Fibroblast of peridontal ligament (primary cell): ENCODE results near the gene METTL17.

ENCODE experiments used
- DNase-seq: peaks from one replicate; pipeline ENCODE4 v3.0.0-alpha.2; 2010; ENCODE audit errors: extremely low read depth

Gene METTL17

GRCh38 chr14:21024585-21025370, 35.0 kb downstream of the METTL17 start, which contains the start of gene NDRG2:
TSS of gene NDRG2 (minus strand) at chr14:21025061. CDS start at chr14:21023315, 1,746 bp downstream.
- no peak for DNase-seq

DNA sequence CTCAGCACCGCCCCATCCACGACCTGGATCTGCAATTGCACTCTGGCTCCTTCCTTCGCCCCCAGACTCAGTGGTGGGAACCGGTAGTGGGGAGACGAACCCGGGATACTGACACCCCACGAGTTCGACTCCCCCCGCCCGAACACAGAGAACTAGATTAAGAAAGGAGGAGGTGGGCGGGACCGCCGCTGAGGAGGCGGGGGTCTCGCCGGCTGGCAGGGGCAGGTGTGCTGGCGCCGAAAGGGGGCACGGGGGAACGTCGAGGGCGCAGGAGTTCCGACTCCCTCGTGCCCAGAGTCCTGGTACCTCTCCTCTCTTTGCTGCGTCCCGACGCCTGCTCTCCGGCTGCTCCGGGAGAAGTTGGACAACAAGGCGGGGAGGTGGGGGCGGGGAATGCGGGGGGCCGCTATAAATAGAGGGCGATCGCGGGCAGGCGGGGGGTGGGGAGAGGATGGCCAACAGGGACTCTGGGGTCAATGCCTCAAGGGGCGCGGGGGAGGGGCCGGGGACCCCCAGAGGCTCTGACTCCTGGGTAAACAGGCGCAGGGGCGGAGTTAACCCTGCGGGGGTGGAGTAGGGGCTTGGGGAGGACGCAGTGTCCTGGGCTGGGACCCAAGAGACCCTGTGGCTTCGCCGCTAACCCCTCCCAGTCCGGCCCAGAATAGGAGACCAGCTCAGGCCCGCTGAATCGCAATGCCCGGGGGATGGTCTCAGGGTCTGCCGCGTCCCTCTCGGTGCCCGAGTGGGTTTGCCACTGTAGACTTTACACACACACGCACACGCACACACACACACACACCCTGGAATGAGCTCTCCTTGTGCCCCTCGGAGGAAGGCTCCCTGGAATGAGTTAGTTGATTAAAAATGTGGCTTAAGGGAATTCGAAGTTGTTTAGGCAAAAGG, 35.8 kb downstream of the METTL17 start:
- no peak for DNase-seq

DNA sequence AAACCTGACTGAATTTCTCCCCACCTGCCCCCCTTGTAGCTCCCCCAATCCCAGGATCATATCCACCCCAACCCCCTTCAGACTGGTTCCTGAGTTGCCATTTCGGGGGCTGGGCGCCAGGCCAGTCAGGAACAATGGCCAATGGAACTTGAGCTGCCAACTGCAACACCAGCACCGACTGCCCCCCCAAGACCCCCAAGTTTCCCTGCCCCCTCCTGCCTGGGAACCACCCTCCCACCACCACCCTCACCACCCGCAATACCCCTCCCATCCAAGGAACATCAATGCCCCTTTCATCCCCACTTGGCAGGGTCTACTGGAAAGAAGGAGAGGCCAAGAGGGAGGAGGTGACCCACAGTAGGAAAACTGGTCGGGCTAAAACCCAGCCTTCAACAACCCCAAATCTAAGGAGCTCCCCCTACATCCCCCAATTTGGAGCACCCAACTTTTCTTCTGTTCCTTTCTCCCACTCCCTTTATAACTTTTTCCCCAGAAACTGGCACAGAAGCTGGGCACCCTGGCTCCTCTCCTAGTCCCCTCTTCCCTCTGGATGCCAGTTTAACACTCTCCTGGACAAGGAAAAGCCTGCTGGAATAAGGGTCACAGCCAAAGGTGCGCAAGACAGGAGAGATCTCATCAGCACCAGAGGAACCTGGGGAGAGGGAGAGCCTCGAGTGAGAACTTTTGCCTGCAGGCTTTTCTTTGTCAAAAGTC, 36.7 kb downstream of the METTL17 start:
- DNase-seq: no peak

GRCh38 chr14:21026988-21027315, 37.2 kb downstream of the METTL17 start:
- no peak for DNase-seq

DNA sequence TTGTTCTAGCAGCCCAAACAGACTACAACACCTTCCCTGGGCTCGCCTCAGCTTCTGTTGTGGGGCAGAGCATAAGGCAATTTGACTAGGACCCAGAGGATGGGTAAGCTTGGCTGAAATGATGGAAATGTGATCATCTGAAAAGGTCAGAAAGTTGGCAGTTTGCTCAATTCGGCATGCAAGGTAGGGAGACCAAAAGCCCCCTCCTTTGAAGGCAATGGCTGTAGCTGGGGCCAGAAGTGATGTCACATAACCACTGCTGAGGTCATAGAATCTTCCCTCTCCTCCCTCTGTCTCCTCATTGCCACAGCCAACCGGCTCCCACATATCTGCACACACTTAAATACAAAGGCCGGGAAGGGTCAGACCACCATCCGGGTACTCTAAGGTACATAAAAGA, 40.1 kb downstream of the METTL17 start, which contains the start of gene TPPP2:
TPPP2 (plus strand) TSS at position 301 of the 400 bp plus-strand sequence. CDS start 365 bp downstream, outside the sequence.
- no peak for DNase-seq

- DNase-seq: no peak
These were observed 40.8 kb downstream of the METTL17 start for GRCh38 chr14:21030531-21030930.

DNA sequence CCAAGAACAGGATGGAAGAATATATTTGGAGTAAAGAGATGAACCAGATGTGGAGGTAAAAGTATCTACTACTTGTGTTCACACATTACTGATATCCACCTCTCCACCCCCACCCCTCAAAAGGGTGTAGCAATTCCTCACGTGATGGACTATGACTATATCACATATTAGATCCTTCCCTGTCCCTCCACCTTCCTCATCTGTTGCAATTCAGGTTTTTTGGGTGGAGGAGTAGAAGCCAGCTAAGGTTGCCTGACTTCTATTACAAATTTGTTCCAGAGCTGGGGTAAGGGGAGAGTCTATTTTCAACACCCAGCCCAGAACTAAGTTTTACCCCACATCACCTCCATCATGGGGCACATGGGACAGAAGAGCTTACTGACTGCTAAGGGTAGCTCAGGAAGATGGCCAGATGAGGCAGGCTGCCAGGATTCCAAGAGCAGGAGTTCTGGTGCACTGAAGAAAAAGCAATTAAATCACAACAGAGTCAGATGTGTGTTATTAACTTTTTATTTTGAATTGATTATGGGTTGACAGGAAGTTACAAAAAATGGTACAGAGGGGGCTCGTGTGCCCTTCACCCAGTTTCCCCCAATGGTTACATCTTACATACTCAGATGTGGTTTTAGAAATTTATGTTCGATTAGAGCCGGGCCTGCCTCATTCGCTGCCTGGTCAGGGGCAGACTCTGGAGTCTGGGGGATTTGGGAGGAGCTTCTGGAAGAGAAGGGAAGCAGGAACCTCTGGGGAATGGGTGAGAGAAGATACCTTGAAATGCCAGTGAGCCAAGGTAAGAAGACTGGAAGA, 42.7 kb downstream of the METTL17 start:
- DNase-seq: no peak

- DNase-seq: no peak
These were observed 43.4 kb downstream of the METTL17 start for GRCh38 chr14:21033133-21033698.

- DNase-seq: no peak
These were observed 44.9 kb downstream of the METTL17 start, which contains the start of gene RNASE13 for GRCh38 chr14:21034707-21035106. TSS of gene RNASE13 (minus strand) at chr14:21034807. CDS start at chr14:21034288, 519 bp downstream.

- DNase-seq: no peak
These were observed 47.0 kb downstream of the METTL17 start for GRCh38 chr14:21036751-21037150.

GRCh38 chr14:21037156-21037555, 47.4 kb downstream of the METTL17 start:
- DNase-seq: no peak

GRCh38 chr14:21038441-21039422, 49.0 kb downstream of the METTL17 start:
- peak; percentile 49 for DNase-seq

- DNase-seq: peak; percentile 81
These were observed 50.0 kb downstream of the METTL17 start for GRCh38 chr14:21039585-21040369.

DNA sequence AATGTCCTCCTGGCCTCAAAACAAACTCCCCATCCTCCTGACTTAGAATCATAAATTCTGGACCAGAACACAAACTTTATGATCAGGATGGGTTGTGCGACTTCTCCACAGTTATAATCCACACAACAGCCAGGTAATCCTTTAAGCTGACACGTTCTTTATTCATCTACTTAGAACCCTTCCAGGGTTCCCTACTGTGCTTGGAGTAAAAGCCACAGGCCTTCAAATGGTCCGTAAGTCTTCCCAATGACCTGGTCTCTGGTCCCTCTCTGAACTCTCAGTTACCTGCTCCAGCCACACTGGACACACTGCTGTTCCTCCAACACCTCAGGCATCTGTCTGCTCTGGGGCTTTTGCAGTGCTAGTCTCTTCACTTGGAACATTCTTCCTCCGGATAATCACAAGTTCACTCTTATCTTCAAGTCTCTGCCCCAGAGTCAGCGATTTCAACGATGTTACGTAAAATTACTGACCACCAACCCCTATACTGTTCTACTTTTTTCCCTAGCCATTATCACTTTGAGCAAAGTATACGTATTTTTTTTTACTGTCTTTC, 50.7 kb downstream of the METTL17 start:
- no peak for DNase-seq

- DNase-seq: peak; percentile 15
These were observed 51.2 kb downstream of the METTL17 start for GRCh38 chr14:21040941-21041340.

- DNase-seq: peak; percentile 41
These were observed 52.1 kb downstream of the METTL17 start, which contains the start of gene RNASE7 for GRCh38 chr14:21041676-21042433. TSS of gene RNASE7 (plus strand) at chr14:21042362. CDS start at chr14:21042993, 631 bp downstream.

DNA sequence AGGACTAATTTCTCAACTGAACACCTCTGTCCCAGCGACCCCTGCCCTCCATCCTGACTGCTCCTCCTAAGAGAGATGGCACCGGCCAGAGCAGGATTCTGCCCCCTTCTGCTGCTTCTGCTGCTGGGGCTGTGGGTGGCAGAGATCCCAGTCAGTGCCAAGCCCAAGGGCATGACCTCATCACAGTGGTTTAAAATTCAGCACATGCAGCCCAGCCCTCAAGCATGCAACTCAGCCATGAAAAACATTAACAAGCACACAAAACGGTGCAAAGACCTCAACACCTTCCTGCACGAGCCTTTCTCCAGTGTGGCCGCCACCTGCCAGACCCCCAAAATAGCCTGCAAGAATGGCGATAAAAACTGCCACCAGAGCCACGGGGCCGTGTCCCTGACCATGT, 53.1 kb downstream of the METTL17 start:
- DNase-seq: no peak
